Superior temporal gyrus (tissue), 1 donor: ENCODE measurements around the gene LHX3.
A peak's percentile ranks its signal among the peaks of the same experiment; 100 is the strongest.

ENCODE experiments used
- DNase-seq: peaks from one replicate; pipeline ENCODE4 v3.0.0-alpha.2; 2016; ENCODE audit errors: extremely low spot score

Gene LHX3

DNA sequence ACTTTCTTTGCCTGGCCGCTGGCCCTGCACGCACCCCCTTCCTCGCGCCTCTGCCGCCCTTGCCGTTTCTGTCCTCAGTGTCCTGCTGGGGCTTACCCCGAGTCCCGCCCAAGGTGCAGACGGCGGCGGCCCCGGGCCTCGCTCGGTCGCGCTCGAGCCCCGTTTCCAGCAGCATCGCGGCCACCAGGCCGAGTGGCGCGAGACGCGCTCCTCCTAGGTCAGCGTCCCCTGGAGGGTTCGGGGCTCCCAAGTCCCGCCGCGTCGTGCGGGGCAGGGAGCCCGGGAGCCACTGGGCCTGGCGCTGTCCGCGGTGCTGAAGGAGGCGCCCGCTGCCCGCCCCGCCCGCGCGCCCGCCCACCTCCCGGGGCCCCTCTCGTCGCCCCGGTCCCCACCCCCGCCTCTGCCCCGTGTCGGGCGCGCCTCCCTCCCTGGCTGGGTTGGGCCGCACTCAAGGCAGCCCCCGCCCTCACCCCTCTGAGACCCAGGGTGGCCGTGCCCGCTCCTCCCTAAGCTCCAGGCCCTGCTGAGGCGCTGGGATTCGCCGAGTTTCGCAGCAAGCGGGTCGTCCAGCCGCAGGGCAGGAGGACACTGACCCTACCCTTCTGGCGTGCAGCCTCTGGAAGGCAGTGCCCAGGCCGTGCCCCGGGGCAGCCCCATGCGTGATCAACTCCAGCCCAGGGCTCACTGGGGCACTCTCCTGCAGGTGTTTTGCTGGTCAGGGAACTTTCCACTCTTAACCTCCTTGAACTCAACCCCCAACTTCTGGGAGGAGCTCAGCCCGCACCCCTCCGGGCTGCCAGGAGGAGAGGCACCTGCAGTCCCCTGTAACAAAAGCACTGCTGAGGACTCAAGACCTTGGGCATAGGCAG lies at the start of gene LHX3:
LHX3 (minus strand) TSS at position 291 of the 869 bp plus-strand sequence; CDS start at position 175, 116 bp downstream.
- DNase-seq, result no peak

DNA sequence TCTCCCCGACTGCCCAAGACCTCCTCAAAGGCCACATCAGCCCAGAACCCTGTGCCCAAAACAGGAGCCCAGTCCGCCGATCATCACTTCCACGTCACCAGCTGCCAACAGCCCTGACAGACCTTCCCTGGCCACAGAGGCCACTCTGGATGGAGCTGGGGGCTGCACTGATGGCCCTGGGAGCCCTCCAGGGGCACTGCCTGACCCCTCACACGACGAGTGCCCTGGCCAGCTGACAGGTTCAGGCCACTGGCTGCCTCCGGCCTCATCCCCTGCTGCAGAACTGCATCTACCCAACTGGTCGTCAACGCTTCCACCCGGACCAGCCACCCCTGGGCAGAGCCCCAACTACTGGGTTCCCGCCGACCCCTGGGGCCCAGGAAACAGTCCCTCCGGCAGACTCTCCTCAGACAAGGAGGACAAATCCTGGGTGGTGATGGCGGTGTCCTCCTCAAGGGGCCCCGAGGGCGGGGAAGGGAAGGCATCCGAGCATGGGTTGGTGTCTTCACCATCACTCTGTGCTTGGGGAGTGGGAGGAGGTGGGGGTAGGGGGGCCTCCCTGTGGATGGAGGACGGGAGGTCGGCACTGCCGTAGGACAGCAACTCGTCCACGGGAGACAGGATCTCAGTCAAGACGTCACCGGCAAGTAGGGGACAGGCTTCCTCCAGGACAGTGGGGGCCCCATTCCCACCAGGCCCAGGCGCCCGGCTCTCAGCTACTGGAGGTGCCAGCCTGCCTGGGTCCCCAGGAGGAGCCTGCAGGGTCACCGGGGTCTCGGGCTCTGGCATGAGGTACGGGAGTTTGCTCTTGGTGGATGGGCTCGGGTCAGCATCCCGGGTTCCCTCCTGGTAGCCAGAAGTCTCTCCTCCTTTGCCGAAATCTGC lies 48.6 kb upstream of the LHX3 start:
- DNase-seq, result no peak

DNA sequence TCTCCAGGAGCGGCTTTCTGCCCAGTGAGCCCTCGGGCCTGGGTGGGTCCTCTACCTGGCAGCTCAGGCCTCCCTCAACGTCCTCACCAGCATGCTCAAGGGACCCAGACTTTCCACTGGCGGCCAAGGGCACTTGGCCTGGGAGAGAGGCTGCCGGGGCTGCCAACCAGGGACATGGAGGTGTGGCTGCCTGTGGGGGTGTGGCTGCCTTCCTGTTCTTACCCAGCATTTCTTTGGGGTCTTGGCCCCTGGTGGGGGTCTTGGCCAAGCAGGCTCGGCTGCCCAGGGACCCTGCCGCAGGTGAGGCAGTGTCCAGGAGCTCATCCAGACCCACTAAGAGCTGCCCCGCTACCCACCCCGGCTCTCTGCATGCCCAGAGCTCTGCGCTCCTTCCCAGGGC lies 47.9 kb upstream of the LHX3 start:
- no peak for DNase-seq

DNA sequence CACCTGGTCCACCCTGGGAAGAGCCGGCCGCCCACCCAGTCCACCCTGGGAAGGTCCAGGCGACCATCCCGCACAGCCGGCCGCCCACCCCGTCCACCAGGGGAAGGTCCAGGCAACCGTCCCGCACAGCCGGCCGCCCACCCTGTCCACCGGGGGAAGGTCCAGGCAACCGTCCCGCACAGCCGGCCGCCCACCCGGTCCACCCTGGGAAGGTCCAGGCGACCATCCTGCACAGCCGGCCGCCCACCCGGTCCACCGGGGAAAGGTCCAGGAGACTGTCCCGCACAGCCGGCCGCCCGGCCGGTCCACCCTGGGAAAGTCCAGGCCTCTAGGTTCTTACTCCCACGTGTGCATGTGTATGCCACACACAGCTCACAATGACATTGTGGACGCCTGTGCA lies 47.4 kb upstream of the LHX3 start:
- DNase-seq, result no peak

DNA sequence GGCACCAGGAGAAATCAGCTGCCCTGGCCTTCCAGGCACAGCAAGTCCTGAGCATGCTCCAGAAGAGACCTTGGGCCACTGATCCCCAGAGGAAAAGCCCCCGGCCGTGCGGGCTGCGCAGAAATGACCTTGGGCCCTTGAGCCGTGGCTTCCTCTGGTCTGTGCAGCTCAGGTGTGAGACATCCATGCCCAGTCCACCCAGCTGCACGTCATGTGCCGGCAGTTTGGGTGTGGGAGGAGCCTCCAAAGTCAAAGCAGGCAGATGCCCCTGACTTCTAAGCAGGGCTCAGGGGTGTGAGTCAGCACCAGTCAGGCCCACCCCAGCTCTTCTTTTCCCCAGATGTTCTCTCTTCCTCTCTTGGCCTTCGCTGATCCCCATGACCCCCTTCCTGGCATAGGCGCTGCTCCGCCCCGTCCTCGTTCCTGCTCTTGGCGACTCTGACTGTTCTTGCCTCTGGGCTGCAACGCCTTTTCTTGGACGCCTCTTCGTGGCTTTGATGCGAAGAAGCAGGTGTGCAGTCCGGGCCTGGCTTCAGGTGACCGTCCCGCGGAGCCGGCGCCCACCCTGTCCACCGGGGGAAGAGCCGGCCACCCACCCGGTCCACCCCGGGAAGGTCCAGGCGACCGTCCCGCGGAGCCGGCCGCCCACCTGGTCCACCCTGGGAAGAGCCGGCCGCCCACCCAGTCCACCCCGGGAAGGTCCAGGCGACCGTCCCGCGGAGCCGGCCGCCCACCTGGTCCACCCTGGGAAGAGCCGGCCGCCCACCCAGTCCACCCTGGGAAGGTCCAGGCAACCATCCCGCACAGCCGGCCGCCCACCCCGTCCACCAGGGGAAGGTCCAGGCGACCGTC lies 46.6 kb upstream of the LHX3 start:
- no peak for DNase-seq

DNA sequence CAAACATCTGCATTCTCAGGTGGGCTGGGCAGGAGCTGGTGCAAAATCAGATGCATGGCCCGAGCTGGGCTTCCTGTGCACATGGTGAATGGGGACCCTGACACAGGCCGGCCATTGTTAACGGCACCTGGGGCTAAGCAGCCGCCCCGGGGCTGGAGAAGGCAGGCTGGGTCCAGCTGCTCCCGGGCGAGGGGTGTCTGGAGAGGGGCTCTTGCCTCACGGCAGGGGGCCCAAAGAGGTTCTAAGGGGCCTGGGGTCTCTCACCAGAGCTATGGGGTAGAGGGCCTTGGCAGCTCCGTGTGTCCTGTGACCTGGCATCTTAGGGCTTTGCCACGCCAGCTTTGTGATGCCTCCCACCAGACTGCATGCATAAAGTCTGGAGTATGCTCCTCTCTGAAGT lies 45.7 kb upstream of the LHX3 start:
- no peak for DNase-seq

DNA sequence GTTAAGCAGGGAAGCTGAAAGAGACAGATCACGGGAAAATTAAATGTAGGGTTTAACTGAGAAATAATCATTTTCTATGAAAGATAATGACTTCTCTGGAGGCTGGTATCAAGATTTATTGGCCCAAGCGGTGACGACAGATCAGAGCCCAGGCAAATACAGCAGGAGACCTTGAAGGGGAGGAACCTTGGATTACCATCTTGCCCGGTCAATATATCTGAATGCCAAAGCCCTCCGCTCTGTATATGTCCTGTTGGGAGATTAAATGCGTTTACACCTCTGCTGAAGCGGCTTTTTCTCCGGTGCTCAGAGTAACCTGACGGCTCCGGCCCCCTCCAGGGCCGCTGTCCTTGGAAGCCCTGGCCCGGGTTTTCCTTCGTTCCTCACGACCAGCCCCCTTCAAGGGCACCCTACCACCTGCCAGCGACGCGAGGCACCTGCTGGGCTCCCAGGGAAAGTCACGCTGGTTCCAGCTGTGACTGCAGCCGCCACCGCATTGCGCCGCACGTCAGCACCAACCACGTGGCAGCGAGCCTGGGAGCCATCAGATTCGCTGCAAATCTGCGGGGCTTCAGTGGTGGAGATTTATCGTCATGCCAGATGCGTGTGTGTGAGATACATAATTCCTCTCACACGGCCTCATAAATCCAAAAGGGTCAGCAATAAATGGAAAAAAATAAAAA lies 45.1 kb upstream of the LHX3 start:
- no peak for DNase-seq

DNA sequence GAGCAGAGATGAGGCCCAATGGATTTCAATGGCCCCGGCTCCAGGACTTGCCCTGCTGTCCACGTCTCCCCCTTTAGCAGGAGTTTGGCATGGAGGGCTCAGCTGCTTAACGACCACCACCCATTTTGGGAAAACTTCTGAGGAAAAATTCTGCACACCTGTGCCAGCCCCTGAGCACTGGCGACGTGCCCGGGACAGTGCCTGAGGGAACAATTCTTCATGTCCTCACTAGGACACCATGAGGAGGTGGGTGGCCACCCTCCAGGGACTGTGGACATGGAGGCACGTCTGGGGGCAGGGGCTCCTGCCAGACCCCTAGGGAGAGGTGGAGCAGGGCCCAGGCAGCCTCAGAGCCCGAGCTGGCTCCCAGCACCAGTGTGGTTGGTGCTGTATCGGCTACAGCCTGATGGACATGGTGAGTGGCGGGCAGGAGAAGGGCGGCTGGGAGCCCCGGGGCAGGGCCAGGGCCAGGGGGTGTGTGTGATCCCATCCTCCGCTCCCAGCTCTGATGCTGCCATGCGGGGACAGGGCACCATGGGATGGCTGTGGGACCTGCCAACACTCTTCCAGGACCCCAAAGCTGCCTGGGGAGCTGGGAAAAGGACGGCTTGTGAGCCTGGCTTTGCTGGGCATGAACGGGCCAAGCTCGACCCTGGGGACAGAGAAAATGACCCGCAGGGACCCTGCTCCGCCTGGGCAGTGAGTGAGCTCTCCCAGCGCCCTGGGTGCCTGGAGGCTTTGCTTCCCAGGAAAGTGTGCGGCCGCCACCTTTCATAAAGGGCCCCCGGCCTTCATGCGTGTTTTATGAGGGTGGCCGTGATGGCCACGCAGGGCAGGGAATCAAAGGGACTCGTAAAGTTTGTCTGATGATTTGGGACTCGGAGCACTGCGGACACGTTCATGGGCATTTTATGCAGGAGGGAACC lies 44.3 kb upstream of the LHX3 start:
- DNase-seq, result no peak

DNA sequence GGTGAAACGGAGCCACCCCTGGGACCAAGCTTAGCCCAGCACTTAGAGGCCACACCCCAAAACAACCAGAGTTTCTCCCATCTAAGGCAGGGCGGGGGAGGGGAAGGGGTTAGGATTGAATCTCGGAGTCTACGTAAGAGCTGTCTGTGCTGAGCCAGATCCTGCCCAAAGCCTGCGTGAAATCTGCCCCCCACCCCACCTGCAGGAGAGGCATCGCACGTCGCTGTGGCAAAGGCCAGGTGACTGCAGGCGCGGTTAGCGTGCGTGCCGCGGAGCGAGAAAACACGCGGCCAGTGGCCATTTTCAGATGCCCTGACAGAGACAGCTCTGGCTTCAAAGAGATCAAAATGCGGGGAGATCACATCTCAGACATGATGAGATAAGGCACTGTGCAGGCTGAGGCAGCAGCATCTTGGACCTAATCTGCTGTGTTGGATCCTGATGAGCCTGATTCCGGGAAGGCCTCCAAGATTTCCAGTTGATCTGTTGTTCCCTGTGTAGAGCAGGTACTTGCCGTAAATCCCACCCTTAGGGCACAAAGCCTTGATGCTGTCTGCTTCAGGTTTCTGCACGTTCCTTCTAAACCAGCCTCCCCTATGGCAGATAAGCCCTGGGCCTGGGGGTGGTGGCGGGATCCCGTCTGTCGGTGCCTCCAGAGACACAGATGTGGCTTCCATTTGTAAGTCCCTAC lies 43.2 kb upstream of the LHX3 start:
- no peak for DNase-seq

DNA sequence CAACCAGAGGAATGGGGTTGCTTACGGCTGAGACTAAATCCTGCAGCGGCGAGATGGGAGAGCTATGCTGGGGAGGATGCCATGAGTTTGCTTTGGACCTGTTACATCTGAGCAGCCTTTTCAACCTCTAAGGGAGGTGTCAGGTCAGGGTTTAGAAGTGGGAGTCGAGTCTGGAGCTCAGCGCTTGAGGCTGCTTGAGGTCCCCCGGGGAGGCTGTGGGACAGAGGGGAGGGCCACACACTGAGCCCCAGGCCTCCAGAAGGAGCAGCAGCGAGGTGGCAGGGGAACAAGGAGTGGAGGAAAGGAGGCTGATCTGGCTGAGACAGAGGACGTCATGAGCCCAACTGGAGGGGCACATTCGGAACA lies 42.6 kb upstream of the LHX3 start:
- no peak for DNase-seq

DNA sequence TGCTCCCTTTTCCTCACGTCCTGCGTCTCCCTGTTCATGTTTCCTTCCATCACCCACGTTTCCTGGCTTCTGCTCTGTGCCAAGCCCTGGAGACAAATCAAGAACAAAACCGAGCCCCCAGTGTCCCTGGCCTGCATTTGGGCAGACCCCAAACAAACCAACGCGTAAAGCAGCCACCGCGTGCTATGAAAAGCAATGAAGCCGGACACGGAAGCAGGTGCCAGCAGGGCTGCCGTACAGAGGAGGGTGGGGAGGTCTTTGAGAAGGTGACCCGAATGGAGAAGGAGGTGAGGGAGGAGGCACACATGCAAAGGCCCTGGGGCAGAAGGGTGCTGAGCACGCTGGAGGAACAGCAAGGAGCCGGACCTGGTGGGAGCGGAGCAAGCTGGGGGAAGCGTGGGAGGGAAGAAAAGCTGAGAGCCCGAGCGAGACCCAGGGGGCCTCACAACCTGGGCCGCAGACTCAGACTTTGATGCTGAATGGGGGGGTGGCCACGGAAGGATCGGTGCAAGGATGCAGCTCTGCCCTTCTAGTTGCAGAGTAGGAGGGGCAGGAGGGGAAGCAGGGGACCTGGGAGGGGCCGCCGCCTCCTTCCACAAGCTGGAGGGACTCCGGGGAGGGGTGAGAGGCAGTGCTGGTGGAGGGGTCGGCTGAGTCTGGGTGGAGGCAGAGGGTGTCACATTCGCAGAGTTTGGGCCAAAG lies 42.1 kb upstream of the LHX3 start:
- DNase-seq, result no peak

DNA sequence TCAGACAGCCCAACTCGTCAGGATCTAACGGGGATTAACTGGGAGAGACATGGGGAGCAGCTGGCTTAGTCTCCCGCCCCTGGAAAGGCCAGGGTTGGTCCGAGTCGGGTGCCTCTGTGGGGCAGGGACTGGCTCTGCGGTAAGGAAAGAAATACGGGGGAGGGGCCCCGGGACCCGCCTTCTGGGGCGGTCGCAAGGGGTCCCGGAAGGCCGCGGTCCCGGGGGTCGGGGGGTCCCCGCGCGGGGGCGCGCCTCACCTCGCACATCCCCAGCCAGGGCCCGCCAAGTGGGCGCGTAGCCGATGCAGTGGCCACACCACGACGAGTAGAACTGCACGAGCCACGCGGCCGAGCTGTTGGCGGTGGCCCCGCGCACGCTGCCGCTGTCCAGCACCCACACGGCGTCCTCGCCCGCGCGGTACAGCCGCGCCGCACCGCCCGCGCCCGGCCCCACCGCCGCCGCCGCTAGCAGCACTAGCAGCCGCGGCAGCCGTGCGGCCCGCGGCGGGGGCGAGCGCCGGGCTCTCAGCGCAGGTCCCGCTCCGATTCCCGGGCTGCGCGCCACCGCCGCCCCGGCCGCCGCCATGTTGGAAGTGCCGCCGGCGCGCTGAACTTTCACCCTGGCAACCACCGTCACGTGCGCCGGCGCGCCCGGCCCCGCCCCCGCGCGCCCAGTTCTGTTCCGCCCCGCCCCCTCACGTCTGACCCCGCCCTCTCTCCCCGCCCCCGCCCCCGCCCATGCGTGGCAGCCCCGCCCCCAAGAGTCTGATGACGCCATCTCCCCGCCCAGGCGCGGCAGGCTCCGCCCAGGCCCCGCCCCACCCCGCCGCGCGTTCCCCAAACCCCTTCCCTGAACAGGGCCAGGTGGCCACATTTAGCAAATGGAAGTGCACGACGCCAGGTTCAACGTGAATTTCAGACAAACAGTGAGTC lies 40.6 kb upstream of the LHX3 start, which contains the start of gene QSOX2:
QSOX2 (minus strand) TSS at position 594 of the 932 bp plus-strand sequence; CDS start at position 585, 9 bp downstream.
- DNase-seq, result peak; percentile 73

DNA sequence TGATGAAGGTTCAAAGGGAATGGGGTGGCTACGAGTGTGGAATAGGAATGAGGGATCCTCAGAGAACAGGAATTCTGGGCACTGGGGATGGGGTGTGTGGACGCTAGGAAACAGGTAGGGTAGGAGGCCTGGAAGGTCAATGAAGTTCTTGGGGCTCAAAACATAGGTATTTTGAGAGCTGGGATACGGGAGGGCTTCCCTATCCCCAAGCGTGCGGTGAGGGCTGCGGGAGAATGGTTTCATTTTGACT lies 40.0 kb upstream of the LHX3 start:
- no peak for DNase-seq

DNA sequence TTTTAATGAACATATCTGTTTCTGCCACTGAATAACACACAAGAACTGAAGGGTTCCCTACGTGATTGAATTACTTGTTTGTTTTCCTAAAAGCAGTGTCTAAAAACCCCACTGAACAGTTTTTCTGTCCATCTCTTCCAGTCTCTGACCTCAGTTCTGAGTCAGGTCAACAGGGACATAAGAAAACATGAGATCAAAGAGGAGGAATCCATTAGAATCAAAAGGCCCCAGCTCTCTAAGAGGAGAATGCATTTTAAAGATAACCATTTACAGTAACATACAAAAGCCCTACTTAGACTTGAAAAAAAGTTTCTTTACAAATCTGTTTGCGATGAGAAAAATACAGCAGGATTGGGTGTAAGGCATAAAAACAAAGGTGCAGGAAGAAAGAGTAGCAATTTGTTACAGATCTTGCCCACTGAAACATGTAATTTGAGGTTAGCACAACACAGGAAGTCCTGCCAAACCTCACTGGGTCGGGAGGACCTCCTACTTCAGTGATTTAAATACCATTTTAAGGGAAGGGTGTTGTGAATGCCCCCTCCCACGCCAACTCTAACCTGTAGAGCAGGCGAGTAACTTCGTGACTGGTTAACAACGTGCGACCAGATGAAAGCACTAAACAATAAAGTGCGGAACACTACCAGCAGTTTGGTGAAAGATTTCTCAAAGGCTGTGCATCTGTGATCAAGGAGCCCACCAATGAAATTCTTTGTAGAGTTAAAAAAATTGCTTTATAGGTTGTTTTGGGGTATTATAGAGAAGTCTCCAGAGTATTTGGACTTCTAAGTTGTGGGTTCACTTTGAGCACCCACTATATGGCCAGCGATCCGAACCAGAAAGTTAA lies 39.4 kb upstream of the LHX3 start:
- DNase-seq, result no peak

DNA sequence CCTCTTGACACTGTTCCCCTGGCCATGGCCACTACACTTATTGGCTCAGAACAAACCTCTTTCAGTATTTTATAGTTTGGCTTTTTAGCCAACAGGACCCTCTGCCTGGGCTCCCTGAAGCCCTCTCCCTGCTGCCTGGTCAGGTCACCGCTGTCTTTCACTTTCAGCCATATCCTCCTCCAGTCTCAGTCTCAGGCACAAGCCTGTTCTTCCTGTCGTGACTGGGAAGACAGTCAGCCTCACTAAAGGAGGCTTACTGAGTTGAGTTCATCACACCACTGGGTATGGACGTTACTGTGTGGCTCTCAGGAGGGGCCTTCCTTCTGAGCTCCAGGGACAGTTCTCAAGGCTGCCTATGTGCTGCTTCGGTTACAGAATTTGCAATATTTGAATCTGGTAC lies 38.7 kb upstream of the LHX3 start:
- DNase-seq, result no peak

DNA sequence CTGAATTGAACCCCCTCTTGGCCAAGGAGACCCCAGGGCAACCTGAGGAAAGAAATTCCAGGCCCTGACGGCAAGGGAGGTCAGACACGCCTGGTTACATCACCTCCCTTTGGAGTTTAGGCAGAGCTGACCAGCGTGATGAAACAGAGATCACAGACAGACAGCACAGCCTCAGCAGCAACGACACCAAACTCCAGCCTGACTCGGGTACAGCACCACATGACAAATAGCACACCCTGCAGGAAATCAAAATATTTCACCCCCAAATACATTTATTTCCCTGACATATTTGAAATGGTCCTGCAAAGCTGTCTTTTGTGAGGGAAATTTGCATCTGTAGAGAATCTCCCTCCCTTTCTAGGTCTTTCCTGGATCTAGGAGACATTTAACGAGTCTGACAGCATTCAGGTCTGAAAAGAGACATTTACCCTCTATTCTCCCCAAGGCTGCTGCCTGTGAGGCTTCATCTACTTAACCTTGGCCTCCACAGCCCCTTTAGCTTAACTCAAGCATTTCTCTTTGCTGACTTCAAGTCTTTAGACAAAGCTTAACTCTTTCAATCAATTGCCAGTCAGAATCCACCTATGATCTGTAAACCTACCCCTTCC lies 38.1 kb upstream of the LHX3 start:
- DNase-seq, result no peak

DNA sequence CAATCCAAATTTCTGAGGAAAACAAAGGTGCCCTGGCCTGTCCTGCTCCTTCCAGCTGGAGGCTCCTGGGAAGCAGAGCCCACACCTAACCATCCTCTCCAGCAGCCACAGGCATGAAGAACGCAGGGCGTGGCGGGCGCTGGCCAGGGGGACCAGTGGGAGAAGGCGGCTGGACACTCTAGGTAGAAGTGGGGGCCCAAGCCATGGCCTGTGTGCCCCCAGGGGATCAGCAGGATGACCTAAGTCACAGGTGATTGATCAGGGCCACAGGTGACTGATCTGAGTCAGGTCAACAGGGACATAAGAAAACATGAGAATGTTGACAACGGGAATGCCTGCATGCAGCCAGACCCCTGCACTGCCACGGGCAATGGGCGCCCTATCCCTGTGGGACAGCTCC lies 37.3 kb upstream of the LHX3 start:
- DNase-seq, result no peak
